Measurements from ENCODE around the gene RPSA.

DNA sequence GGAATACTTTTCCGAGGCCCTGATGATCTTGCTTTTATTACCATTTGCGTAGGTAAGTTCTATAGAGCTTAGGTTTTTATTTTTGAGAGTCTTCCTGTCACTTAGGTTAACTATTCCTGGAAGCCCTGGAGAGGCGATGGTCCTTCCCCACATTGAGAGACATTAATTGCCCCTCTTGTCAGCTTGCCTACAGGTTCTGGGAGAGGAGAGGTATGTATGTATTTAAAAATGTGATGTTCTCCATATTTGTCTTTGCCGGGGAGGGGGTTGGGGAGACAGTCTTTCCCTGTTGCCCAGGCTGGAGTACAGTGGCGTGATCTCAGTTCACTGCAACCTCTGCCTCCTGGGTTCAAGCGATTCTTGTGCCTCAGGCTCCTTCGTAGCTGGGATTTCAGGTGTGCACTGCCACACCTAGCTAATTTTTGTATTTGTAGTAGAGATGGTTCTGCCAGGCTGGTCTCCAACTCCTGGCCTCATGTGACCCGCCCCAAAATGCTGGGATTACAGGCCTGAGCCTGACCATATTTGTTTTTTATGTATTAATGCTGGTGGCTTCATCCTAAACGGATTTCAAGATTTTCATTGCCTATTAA lies 6.2 kb downstream of the RPSA start:
- TF ChIP-seq RARB (CRISPR knock-in tag; IDR thresholded peaks at IDR 0.05) (no peak), ARNTL (CRISPR knock-in tag; IDR thresholded peaks at IDR 0.05; ENCODE audit: borderline replicate concordance, low read depth) (no peak), ESRRG (CRISPR knock-in tag; IDR thresholded peaks at IDR 0.05) (no peak)
- TF ChIP-seq, protein P1, sequence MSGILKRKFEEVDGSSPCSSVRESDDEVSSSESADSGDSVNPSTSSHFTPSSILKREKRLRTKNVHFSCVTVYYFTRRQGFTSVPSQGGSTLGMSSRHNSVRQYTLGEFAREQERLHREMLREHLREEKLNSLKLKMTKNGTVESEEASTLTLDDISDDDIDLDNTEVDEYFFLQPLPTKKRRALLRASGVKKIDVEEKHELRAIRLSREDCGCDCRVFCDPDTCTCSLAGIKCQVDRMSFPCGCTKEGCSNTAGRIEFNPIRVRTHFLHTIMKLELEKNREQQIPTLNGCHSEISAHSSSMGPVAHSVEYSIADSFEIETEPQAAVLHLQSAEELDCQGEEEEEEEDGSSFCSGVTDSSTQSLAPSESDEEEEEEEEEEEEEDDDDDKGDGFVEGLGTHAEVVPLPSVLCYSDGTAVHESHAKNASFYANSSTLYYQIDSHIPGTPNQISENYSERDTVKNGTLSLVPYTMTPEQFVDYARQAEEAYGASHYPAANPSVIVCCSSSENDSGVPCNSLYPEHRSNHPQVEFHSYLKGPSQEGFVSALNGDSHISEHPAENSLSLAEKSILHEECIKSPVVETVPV (CRISPR knock-in tag; IDR thresholded peaks at IDR 0.05), result no peak

Measured in SK-N-SH treated with all-trans-retinoic acid at 6 μM for 48 hours (cell line).